HL-60 (cell line): ENCODE measurements around the gene RIMKLA.

Experiments used
- DNase-seq, 2 experiments: peaks; one replicate each; pipeline ENCODE4 v3.0.0-alpha.2; 2010 to 2020; ENCODE audit warnings: low read depth in 1 of 2, low spot score in 1 of 2
- H3K27ac ChIP-seq: fragments of 250-450 bp; sonication (Bioruptor Pico); replicated peaks from 2 replicates; pipeline ENCODE4 v1.5.1; 2020; ENCODE audit warnings: mild to moderate bottlenecking, moderate library complexity
- H3K27me3 ChIP-seq: fragments of 250-450 bp; sonication (Bioruptor Pico); 2 replicates; pipeline ENCODE4 v1.5.1; 2021; ENCODE audit warnings: mild to moderate bottlenecking, moderate library complexity; ENCODE audit not compliant: insufficient read depth, poor library complexity, severe bottlenecking
- H3K4me3 ChIP-seq: replicated peaks from 2 replicates; pipeline ENCODE4 v1.5.1; 2011; ENCODE audit warnings: mild to moderate bottlenecking, control low read depth, low read length; ENCODE audit not compliant: insufficient read depth
- GABPA ChIP-seq: IDR thresholded peaks from 2 replicates; pipeline ENCODE4 v1.6.1; 2012; ENCODE audit warnings: low read depth
- POLR2AphosphoS5 ChIP-seq: IDR thresholded peaks from 2 replicates; pipeline ENCODE4 v1.6.1; 2012; ENCODE audit warnings: low read depth
- SPI1 ChIP-seq: IDR thresholded peaks from 2 replicates; pipeline ENCODE4 v1.6.1; 2012; ENCODE audit warnings: low read depth, mild to moderate bottlenecking, borderline replicate concordance
- TF ChIP-seq, protein P1 (sequence below): IDR thresholded peaks from 2 replicates; pipeline ENCODE4 v1.6.1; 2012; ENCODE audit warnings: low read depth; ENCODE audit not compliant: insufficient replicate concordance
- TF ChIP-seq, protein P2 (sequence below): IDR thresholded peaks from one replicate; pipeline ENCODE4 v1.5.1; 2011; ENCODE audit warnings: low read length, control low read depth, inconsistent platforms; ENCODE audit not compliant: insufficient read depth

The RIMKLA gene

DNA sequence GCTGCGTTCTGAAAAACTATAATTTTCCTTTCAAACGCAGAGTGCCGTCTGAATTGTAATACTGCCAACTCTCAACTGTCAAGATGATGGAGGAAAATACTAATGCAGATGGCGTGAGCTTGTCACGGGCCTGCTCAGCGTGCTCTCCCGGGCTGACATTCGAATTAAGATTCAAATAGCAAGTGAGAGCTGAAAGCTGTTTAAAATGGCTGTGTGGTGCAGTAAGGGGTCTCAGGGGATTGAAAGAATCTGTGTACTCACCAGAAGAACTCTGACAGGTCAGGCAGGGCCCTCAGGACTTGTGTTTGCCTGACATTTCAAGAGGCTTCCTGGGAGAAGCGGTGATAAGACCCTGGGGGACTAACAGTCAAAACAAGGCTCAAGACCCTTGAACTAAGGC is 42.1 kb downstream of the RIMKLA start:
- Histone ChIP-seq H3K4me3 (no peak overlapping the region), H3K27me3 (no peaks in the 10 kb centered on the region), H3K27ac (no peak overlapping the region)
- TF ChIP-seq POLR2AphosphoS5: no peak
- TF ChIP-seq, protein P1, sequence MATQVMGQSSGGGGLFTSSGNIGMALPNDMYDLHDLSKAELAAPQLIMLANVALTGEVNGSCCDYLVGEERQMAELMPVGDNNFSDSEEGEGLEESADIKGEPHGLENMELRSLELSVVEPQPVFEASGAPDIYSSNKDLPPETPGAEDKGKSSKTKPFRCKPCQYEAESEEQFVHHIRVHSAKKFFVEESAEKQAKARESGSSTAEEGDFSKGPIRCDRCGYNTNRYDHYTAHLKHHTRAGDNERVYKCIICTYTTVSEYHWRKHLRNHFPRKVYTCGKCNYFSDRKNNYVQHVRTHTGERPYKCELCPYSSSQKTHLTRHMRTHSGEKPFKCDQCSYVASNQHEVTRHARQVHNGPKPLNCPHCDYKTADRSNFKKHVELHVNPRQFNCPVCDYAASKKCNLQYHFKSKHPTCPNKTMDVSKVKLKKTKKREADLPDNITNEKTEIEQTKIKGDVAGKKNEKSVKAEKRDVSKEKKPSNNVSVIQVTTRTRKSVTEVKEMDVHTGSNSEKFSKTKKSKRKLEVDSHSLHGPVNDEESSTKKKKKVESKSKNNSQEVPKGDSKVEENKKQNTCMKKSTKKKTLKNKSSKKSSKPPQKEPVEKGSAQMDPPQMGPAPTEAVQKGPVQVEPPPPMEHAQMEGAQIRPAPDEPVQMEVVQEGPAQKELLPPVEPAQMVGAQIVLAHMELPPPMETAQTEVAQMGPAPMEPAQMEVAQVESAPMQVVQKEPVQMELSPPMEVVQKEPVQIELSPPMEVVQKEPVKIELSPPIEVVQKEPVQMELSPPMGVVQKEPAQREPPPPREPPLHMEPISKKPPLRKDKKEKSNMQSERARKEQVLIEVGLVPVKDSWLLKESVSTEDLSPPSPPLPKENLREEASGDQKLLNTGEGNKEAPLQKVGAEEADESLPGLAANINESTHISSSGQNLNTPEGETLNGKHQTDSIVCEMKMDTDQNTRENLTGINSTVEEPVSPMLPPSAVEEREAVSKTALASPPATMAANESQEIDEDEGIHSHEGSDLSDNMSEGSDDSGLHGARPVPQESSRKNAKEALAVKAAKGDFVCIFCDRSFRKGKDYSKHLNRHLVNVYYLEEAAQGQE: no peak
- no peak for TF ChIP-seq GABPA
- TF ChIP-seq, protein P2, sequence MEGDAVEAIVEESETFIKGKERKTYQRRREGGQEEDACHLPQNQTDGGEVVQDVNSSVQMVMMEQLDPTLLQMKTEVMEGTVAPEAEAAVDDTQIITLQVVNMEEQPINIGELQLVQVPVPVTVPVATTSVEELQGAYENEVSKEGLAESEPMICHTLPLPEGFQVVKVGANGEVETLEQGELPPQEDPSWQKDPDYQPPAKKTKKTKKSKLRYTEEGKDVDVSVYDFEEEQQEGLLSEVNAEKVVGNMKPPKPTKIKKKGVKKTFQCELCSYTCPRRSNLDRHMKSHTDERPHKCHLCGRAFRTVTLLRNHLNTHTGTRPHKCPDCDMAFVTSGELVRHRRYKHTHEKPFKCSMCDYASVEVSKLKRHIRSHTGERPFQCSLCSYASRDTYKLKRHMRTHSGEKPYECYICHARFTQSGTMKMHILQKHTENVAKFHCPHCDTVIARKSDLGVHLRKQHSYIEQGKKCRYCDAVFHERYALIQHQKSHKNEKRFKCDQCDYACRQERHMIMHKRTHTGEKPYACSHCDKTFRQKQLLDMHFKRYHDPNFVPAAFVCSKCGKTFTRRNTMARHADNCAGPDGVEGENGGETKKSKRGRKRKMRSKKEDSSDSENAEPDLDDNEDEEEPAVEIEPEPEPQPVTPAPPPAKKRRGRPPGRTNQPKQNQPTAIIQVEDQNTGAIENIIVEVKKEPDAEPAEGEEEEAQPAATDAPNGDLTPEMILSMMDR: no peak
- TF ChIP-seq SPI1: no peak
- no peak for DNase-seq

DNA sequence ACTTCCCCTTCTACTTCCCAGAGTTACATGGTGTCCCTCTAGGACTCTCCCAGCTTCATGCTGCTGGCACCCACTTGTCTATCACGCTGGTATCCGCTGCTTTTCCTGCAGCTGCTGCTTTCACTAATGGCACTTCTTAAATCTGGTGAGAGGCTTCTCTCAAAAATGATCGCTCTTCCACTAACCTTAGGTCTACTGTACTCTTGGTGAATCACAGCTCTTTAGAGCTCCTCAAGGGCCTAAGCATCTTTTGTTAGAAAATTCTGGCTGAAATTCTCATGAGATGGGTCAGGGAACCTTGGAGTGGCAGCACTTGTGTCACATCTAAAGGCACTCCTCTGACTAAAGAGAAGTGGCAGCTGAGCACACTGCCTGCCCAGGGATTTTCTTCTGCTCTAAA is 43.1 kb downstream of the RIMKLA start:
- DNase-seq: no peak
- Histone ChIP-seq H3K4me3 (no peak overlapping the region), H3K27me3 (no peaks in the 10 kb centered on the region), H3K27ac (no peak overlapping the region)
- TF ChIP-seq POLR2AphosphoS5 (no peak), GABPA (no peak), SPI1 (no peak)
- TF ChIP-seq, protein P1: no peak
- TF ChIP-seq, protein P2: no peak

DNA sequence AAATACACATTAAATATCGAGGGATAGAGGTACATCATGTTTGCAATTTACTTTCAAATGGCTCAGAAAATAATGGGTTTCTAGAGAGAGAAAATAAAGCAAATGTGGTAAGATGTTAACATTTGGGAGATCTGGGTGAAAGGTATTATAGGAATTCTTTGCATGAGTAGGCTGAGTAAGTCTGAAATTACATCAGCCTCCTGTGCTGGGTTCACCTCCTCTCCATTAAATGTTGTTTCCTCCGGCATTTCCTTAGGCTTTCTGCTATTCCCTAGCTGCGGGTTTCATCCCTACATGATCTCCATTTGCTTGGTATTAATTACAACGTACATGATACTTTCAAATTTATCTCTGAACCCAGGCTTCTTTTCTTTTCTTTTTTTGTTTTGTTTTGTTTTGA is 43.6 kb downstream of the RIMKLA start:
- Histone ChIP-seq H3K27ac (no peak overlapping the region), H3K27me3 (no peaks in the 10 kb centered on the region), H3K4me3 (no peak overlapping the region)
- DNase-seq: no peak
- TF ChIP-seq POLR2AphosphoS5: no peak
- TF ChIP-seq, protein P2: no peak
- TF ChIP-seq, protein P1: no peak
